Ishikawa (cell line): Measurements from ENCODE around the gene TMEM237.

ENCODE experiments used
- CEBPB ChIP-seq: IDR thresholded peaks from 2 replicates; pipeline ENCODE4 v1.6.1; 2012
- CREB1 ChIP-seq: IDR thresholded peaks from 2 replicates; pipeline ENCODE4 v1.6.1; 2012; ENCODE audit warnings: low read depth
- EGR1 ChIP-seq: IDR thresholded peaks from 2 replicates; pipeline ENCODE4 v1.6.1; 2012
- MAX ChIP-seq: IDR thresholded peaks from 2 replicates; pipeline ENCODE4 v1.6.1; 2012
- RAD21 ChIP-seq: IDR thresholded peaks from 2 replicates; pipeline ENCODE4 v1.6.1; 2012; ENCODE audit warnings: low read depth
- TAF1 ChIP-seq: IDR thresholded peaks from 2 replicates; pipeline ENCODE4 v1.6.1; 2012; ENCODE audit warnings: low read depth, mild to moderate bottlenecking
- YY1 ChIP-seq: IDR thresholded peaks from 2 replicates; pipeline ENCODE4 v1.6.1; 2012; ENCODE audit warnings: low read depth

Gene TMEM237

GRCh38 chr2:201572846-201573508, 70.3 kb downstream of the TMEM237 start:
- TF ChIP-seq RAD21 (no peak), CEBPB (no peak), MAX (no peak), CREB1 (no peak), TAF1 (no peak), EGR1 (no peak), YY1 (no peak)
